ENCODE results near the gene MED12L. TPM values are rescaled to one million over a fixed set of nuclear protein-coding genes. Genes with fewer than 3 reads are reported as not detected.

MED12L gene
- total RNA-seq, 1 experiment from 2014 or later, result 6.4 TPM

- TF ChIP-seq ZNF274 (IDR thresholded peaks at IDR 0.05; ENCODE audit: low read depth, low read length) (no peak), RAD21 (IDR thresholded peaks at IDR 0.05; ENCODE audit: low read depth) (no peak), TCF7L2 (IDR thresholded peaks at IDR 0.05; ENCODE audit: borderline replicate concordance, extremely low read depth, insufficient read depth, insufficient read length) (no peak), POLR2A (IDR thresholded peaks at IDR 0.05; ENCODE audit: borderline replicate concordance, extremely low read depth, insufficient read depth, insufficient read length) (no peak), ZBTB33 (IDR thresholded peaks at IDR 0.05; ENCODE audit: extremely low read depth, insufficient replicate concordance, low read length) (no peak), YY1 (IDR thresholded peaks at IDR 0.05; ENCODE audit: extremely low read depth, insufficient replicate concordance, low read depth, low read length) (no peak), EZH2 (IDR thresholded peaks at IDR 0.05) (no peak), CEBPB (IDR thresholded peaks at IDR 0.05; ENCODE audit: low read depth) (no peak), ZFX (IDR thresholded peaks at IDR 0.05) (no peak), EGR1 (IDR thresholded peaks at IDR 0.05; ENCODE audit: low read depth) (no peak), SIN3A (IDR thresholded peaks at IDR 0.05; ENCODE audit: low read depth) (no peak)
These were observed 260.8 kb downstream of the MED12L start (continued) for GRCh38 chr3:151346292-151346691.

GRCh38 chr3:151347432-151347831 lies 262.0 kb downstream of the MED12L start:
- POLR2A ChIA-PET, result no interaction called here

More at GRCh38 chr3:151347432-151347831, 262.0 kb downstream of the MED12L start:
- Histone ChIP-seq H3K9ac (ENCODE audit: low read length) (no peak overlapping the region), H3K27ac (ENCODE audit: low read depth, low read length) (no peak overlapping the region), H3K4me1 (ENCODE audit: control insufficient read depth in 1 of 2, insufficient read depth in 2 of 2, low read length in 2 of 2) (no peaks in the 10 kb centered on the region), H3K79me2 (ENCODE audit: insufficient read depth, low read length) (no peaks in the 10 kb centered on the region), H2AFZ (ENCODE audit: low read depth, low read length, poor library complexity, severe bottlenecking) (no peak overlapping the region), H3K27me3 (ENCODE audit: insufficient read depth, low read length) (no peaks in the 10 kb centered on the region), H3K4me2 (ENCODE audit: low read length) (no peak overlapping the region), H3K9me3 (ENCODE audit: control insufficient read depth in 1 of 2, insufficient read depth in 1 of 2, low read depth in 1 of 2, low read length in 2 of 2) (no peaks in the 10 kb centered on the region), H4K20me1 (ENCODE audit: insufficient read depth) (no peaks in the 10 kb centered on the region), H3K9me2 (ENCODE audit: insufficient read depth) (no peaks in the 10 kb centered on the region), H3K4me3 (replicated peaks in 1 of 2; ENCODE audit: low read depth in 1 of 2, low read length in 2 of 2) (no peak overlapping the region), H3K36me3 (ENCODE audit: control insufficient read depth in 1 of 2, insufficient read depth in 2 of 2, low read length in 2 of 2) (no peaks in the 10 kb centered on the region)
- ChIA-PET RAD21 (ENCODE audit: low non-redundant PET in 1 of 2, low total read pairs in 2 of 2, uncharacterized antibody in 2 of 2, unreplicated experiment in 2 of 2) (no interaction called here), CTCF (no interaction called here)
- DNase-seq (ENCODE audit: low read depth, low spot score), result no peak
- TF ChIP-seq YY1 (IDR thresholded peaks at IDR 0.05; ENCODE audit: extremely low read depth, insufficient replicate concordance, low read depth, low read length) (no peak), ELF1 (IDR thresholded peaks at IDR 0.05; ENCODE audit: borderline replicate concordance, low read depth) (no peak)
- intact Hi-C loops (cut with micrococcal nuclease), result no loop called here
- no TSS peak for BruUV-seq (replicated peaks)
- no peak for ATAC-seq
